Parathyroid adenoma (tissue), 2 donors: ENCODE data around the gene CEP70.

ENCODE experiments used
- H2AFZ ChIP-seq: fragments of 300-600 bp; sonication (generic); one replicate; pipeline ENCODE4 v1.7.0; 2017; ENCODE audit warnings: antibody characterized with exemption, mild to moderate bottlenecking
- H3K27ac ChIP-seq: fragments of 300-600 bp; sonication (generic); one replicate; pipeline ENCODE4 v1.7.0; 2017
- H3K27me3 ChIP-seq: fragments of 300-600 bp; sonication (generic); one replicate; pipeline ENCODE4 v1.7.0; 2017; ENCODE audit warnings: low read length; ENCODE audit not compliant: control insufficient read depth, insufficient read depth
- H3K36me3 ChIP-seq: fragments of 300-600 bp; sonication (generic); one replicate; pipeline ENCODE4 v1.7.0; 2017; ENCODE audit warnings: low read length; ENCODE audit not compliant: control insufficient read depth, insufficient read depth
- H3K4me1 ChIP-seq: fragments of 300-600 bp; sonication (generic); one replicate; pipeline ENCODE4 v1.7.0; 2017; ENCODE audit warnings: control low read depth
- H3K4me2 ChIP-seq: fragments of 300-600 bp; sonication (generic); one replicate; pipeline ENCODE4 v1.7.0; 2017; ENCODE audit warnings: low read length
- H3K4me3 ChIP-seq: fragments of 300-600 bp; sonication (generic); one replicate; pipeline ENCODE4 v1.7.0; 2017; ENCODE audit warnings: low read depth, low read length
- H3K79me2 ChIP-seq: fragments of 300-600 bp; sonication (generic); one replicate; pipeline ENCODE4 v1.7.0; 2017; ENCODE audit warnings: control low read depth
- H3K9ac ChIP-seq: fragments of 300-600 bp; sonication (generic); one replicate; pipeline ENCODE4 v1.7.0; 2017; ENCODE audit warnings: mild to moderate bottlenecking
- H3K9me3 ChIP-seq: fragments of 300-600 bp; sonication (generic); one replicate; pipeline ENCODE4 v1.7.0; 2017; ENCODE audit warnings: low read length; ENCODE audit not compliant: control insufficient read depth
- CTCF ChIP-seq: fragments of 300-600 bp; sonication (generic); IDR thresholded peaks from one replicate; pipeline ENCODE4 v1.7.0; 2017; ENCODE audit warnings: antibody characterized with exemption, mild to moderate bottlenecking
- donor health status: primary hyperparathyroidism.

Gene CEP70

DNA sequence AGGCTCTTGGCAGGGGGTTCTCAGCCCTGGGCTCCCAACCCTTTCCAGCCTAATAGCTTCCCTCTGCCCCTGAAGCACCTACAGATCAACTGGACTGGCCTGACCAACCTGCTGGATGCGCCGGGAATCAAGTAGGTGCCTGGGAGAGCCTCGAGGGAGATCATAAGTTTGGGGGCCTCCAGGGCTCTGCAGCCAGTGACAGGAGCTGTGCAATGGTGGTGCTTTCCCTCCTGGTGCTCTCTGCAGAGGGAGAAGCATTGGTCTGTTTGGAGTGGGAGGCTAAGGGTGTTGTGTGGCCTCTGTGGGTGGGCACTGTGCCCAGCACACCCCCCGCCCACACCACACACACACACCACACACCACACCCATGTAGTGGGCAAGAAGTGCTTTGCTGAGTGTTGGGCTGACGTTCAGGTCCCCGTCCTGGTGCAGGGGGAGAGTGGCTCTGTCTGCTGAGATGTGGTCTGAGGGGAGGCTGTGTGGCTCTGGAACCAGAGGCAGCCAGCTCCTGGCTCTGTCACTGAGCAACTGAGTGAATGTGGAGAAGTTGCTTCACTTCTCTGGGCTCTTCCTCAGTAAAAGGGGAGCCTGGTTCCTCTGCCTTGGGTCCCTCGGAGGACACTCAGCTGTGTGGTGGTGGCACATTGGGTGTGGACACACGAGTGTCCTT is 133.4 kb downstream of the CEP70 start:
- no peak for TF ChIP-seq CTCF
- H3K79me2 ChIP-seq = no peaks in the 10 kb centered on the region
- no peaks in the 10 kb centered on the region for H3K4me1 ChIP-seq
- H3K4me2 ChIP-seq = no peak overlapping the region
- H2AFZ ChIP-seq = no peak overlapping the region
- H3K27ac ChIP-seq = no peak overlapping the region
- H3K4me3 ChIP-seq = no peak overlapping the region
- no peaks in the 10 kb centered on the region for H3K9me3 ChIP-seq
- no peak overlapping the region for H3K9ac ChIP-seq
- no peaks in the 10 kb centered on the region for H3K36me3 ChIP-seq
- no peaks in the 10 kb centered on the region for H3K27me3 ChIP-seq

DNA sequence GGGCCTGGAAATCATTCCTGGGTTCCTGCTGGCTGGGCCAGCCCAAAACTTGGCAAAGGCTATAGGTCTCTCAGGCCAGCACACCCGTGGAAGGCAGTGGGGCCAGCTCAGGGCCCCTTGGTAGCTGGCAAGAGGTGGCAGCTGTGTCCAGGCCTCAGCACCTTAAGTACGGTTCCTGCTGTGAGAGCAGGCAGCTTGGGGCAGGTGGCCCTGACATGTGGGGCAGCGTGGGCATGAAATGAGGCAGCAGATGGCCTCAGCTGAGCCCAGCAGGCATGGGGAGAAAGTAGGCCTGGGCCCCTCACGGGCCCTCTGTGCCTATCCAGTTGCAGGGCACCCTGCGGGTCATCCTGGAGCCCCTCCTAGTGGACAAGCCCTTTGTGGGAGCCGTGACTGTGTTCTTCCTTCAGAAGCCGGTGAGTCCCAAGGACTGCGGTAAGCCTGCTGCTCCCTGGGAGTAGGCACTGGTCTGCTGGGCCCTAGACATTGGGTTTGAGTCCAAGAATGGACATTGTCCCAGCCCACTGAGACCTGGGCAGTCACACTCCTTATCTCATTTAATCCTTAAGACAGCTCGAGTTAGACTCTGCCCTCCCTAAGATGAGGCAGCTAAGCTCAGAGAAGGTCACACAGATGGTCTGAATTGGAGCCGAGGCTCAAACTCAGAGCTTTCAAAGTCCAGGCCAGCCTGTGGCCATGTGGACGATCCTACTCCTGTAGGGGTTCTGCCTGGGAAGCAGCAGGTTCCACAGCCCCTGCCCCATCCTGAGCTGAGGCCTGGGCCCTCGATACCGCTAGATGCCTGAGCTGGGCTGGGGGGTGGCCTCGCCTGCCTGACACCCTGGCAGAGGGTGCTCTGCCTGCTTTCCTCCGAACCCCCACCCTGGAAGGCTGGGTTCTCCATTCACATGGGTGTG is 134.2 kb downstream of the CEP70 start:
- TF ChIP-seq CTCF = no peak
- H3K27me3 ChIP-seq = no peaks in the 10 kb centered on the region
- no peaks in the 10 kb centered on the region for H3K9me3 ChIP-seq
- no peak overlapping the region for H3K4me3 ChIP-seq
- no peaks in the 10 kb centered on the region for H3K36me3 ChIP-seq
- no peak overlapping the region for H3K9ac ChIP-seq
- no peak overlapping the region for H3K27ac ChIP-seq
- no peaks in the 10 kb centered on the region for H3K4me1 ChIP-seq
- no peak overlapping the region for H2AFZ ChIP-seq
- no peaks in the 10 kb centered on the region for H3K79me2 ChIP-seq
- H3K4me2 ChIP-seq = no peak overlapping the region

DNA sequence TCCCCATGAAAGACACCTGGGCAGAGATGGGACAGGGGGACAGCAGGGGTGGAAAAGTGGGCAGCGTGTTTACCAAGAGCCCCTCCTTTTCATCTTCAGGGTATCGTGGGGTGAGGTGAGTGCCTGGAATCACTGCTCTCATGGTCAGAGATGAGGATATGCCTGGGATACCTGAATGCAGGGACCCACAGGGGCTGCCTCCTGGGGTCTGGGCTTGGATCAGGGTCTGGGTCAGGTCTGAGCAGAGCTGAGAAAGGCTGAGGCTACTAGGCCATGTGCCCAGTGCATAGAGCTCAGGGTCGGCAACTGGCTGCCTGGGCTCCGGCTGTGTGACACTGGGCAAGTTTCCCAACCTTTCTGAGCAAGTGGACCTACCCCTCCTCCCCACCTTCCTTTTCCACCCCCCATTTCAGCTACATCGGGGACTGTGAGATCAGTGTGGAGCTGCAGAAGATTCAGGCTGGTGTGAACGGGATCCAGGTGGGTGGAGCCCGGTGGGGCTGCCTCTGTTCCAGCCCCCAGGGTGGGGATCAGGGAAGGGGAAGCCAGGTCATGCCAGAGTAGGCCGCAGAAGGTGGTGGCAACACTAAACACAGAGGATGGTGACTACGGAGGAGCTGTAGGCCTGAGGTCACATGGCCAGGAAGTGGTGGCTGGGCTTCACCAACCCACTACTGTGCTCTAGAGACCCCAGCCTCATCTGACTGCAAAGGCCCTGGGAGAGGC is 135.1 kb downstream of the CEP70 start:
- Histone ChIP-seq H3K4me1 (no peaks in the 10 kb centered on the region), H3K27ac (no peak overlapping the region), H3K9ac (no peak overlapping the region), H3K36me3 (no peaks in the 10 kb centered on the region), H3K79me2 (no peaks in the 10 kb centered on the region), H2AFZ (no peak overlapping the region), H3K4me2 (no peak overlapping the region), H3K9me3 (no peaks in the 10 kb centered on the region), H3K27me3 (no peaks in the 10 kb centered on the region), H3K4me3 (no peak overlapping the region)
- no peak for TF ChIP-seq CTCF

GRCh38 chr3:138457863-138458735 is 136.0 kb downstream of the CEP70 start:
- Histone ChIP-seq H3K27ac (no peak overlapping the region), H3K4me2 (no peak overlapping the region), H3K79me2 (no peaks in the 10 kb centered on the region), H3K27me3 (no peaks in the 10 kb centered on the region), H3K4me3 (no peak overlapping the region), H3K9me3 (no peaks in the 10 kb centered on the region), H2AFZ (no peak overlapping the region), H3K9ac (no peak overlapping the region), H3K4me1 (no peaks in the 10 kb centered on the region), H3K36me3 (no peaks in the 10 kb centered on the region)
- TF ChIP-seq CTCF = no peak
